Activated T-helper 2 cell treated with anti-CD3 and anti-CD28 coated beads, Interferon-gamma antibody, Interleukin-2, Interleukin-4, amounts not matched to agents 10 μg/mL and 5 μg/mL and 100 μg/mL, durations not matched to agents 14 hours and 24 hours and 36 hours (primary cell): ENCODE measurements around the gene CIDEB. TPM values are rescaled to one million over a fixed set of nuclear protein-coding genes. Genes with fewer than 3 reads are reported as not detected.
"Not testable (repeated sequence)": the region's sequence is repeated elsewhere in the genome, so short reads cannot be mapped to it uniquely, and the experiment has no call there.

ENCODE experiments used
- DNase-seq: peaks from one replicate; pipeline ENCODE4 v3.0.0; 2021; ENCODE audit warnings: low spot score
- H3K27ac Mint-ChIP-seq: one replicate; pipeline ENCODE4 v1.8.0; 2021; ENCODE audit warnings: mixed read lengths
- H3K27me3 Mint-ChIP-seq: one replicate; pipeline ENCODE4 v1.8.0; 2021; ENCODE audit warnings: low read depth, mixed read lengths
- H3K36me3 Mint-ChIP-seq: one replicate; pipeline ENCODE4 v1.8.0; 2021; ENCODE audit warnings: low read depth, mixed read lengths
- H3K4me1 Mint-ChIP-seq: one replicate; pipeline ENCODE4 v1.8.0; 2021; ENCODE audit warnings: low read depth, mixed read lengths
- H3K4me3 Mint-ChIP-seq: one replicate; pipeline ENCODE4 v1.8.0; 2021; ENCODE audit warnings: low read depth, mild to moderate bottlenecking, moderate library complexity, mixed read lengths
- H3K9me3 Mint-ChIP-seq: one replicate; pipeline ENCODE4 v1.8.0; 2021; ENCODE audit warnings: mixed read lengths
- intact Hi-C: fragments of 100-400 bp; cut with micrococcal nuclease; formaldehyde crosslinking; loops from one replicate; pipeline ENCODE4 v1.15.1; 2023
- total RNA-seq: library from RNA; stranded (reverse); gene quantifications from 2 replicates; pipeline ENCODE4 v1.2.3, GENCODE V29; 2022

Gene CIDEB
- 19.6 and 24.7 TPM in 2 replicates for total RNA-seq

- Mint-ChIP-seq H3K9me3 (no peaks in the 10 kb centered on the region), H3K36me3 (peaks cover 71% of the 10 kb centered on the region), H3K4me3 (no peak within 1 kb of the TSS), H3K4me1 (peaks cover 33% of the 10 kb centered on the region), H3K27me3 (no peaks in the 10 kb centered on the region), H3K27ac (peak within 1 kb of the TSS; percentile 57)
- peak; percentile 39 for DNase-seq
- intact Hi-C loops = no loop called here
Measured at GRCh38 chr14:24307575-24308341, at the start of gene CIDEB. Gene CIDEB (minus strand): TSS chr14:24307977. CDS start chr14:24307858, 119 bp downstream.

- no peak overlapping the region for H3K27ac Mint-ChIP-seq
- H3K27me3 Mint-ChIP-seq = peaks cover 33% of the 10 kb centered on the region
- DNase-seq = no peak
- no peak overlapping the region for H3K4me3 Mint-ChIP-seq
- peaks cover 2% of the 10 kb centered on the region for H3K4me1 Mint-ChIP-seq
- H3K9me3 Mint-ChIP-seq = no peaks in the 10 kb centered on the region
- intact Hi-C loops = no loop called here
- H3K36me3 Mint-ChIP-seq = no peaks in the 10 kb centered on the region
Measured at GRCh38 chr14:24356208-24356607, 48.4 kb upstream of the CIDEB start.

- Mint-ChIP-seq H3K27ac (no peak overlapping the region), H3K27me3 (peaks cover 36% of the 10 kb centered on the region), H3K4me3 (no peak overlapping the region), H3K4me1 (peaks cover 2% of the 10 kb centered on the region), H3K36me3 (no peaks in the 10 kb centered on the region), H3K9me3 (no peaks in the 10 kb centered on the region)
- intact Hi-C loops = no loop called here
- no peak for DNase-seq
Measured at GRCh38 chr14:24355009-24355408, 47.2 kb upstream of the CIDEB start.

GRCh38 chr14:24354482-24354825, 46.7 kb upstream of the CIDEB start:
- H3K27ac Mint-ChIP-seq, intact Hi-C loops, H3K9me3 Mint-ChIP-seq, H3K36me3 Mint-ChIP-seq, H3K4me3 Mint-ChIP-seq, DNase-seq, H3K4me1 Mint-ChIP-seq: not testable (repeated sequence)
- peaks cover 38% of the 10 kb centered on the region for H3K27me3 Mint-ChIP-seq

GRCh38 chr14:24353559-24354481, 46.0 kb upstream of the CIDEB start:
- H3K36me3 Mint-ChIP-seq = no peaks in the 10 kb centered on the region
- no peak overlapping the region for H3K4me3 Mint-ChIP-seq
- no peaks in the 10 kb centered on the region for H3K9me3 Mint-ChIP-seq
- intact Hi-C loops = no loop called here
- no peak overlapping the region for H3K27ac Mint-ChIP-seq
- peaks cover 2% of the 10 kb centered on the region for H3K4me1 Mint-ChIP-seq
- DNase-seq = no peak
- H3K27me3 Mint-ChIP-seq = peaks cover 44% of the 10 kb centered on the region

GRCh38 chr14:24351517-24351916, 43.7 kb upstream of the CIDEB start:
- intact Hi-C loops = no loop called here
- Mint-ChIP-seq H3K27ac (no peak overlapping the region), H3K4me1 (peaks cover 2% of the 10 kb centered on the region), H3K27me3 (peaks cover 53% of the 10 kb centered on the region), H3K4me3 (no peak overlapping the region), H3K36me3 (no peaks in the 10 kb centered on the region), H3K9me3 (no peaks in the 10 kb centered on the region)
- DNase-seq = no peak

- peaks cover 55% of the 10 kb centered on the region for H3K27me3 Mint-ChIP-seq
- no peak for DNase-seq
- no peaks in the 10 kb centered on the region for H3K36me3 Mint-ChIP-seq
- intact Hi-C loops = no loop called here
- no peak overlapping the region for H3K4me3 Mint-ChIP-seq
- H3K4me1 Mint-ChIP-seq = peaks cover 2% of the 10 kb centered on the region
- H3K27ac Mint-ChIP-seq = no peak overlapping the region
- no peaks in the 10 kb centered on the region for H3K9me3 Mint-ChIP-seq
Measured at GRCh38 chr14:24349742-24350141, 42.0 kb upstream of the CIDEB start.

- Mint-ChIP-seq H3K9me3 (no peaks in the 10 kb centered on the region), H3K27me3 (peaks cover 56% of the 10 kb centered on the region)
- intact Hi-C loops = no loop called here
Measured at GRCh38 chr14:24348186-24348585, 40.4 kb upstream of the CIDEB start.

GRCh38 chr14:24347134-24347533, 39.4 kb upstream of the CIDEB start:
- Mint-ChIP-seq H3K36me3 (no peaks in the 10 kb centered on the region), H3K9me3 (no peaks in the 10 kb centered on the region), H3K4me1 (no peaks in the 10 kb centered on the region), H3K27ac (no peak overlapping the region), H3K4me3 (no peak overlapping the region), H3K27me3 (peaks cover 55% of the 10 kb centered on the region)
- no peak for DNase-seq
- intact Hi-C loops = no loop called here

More at GRCh38 chr14:24348186-24348585, 40.4 kb upstream of the CIDEB start:
- H3K4me3 Mint-ChIP-seq = no peak overlapping the region
- no peak overlapping the region for H3K27ac Mint-ChIP-seq
- H3K4me1 Mint-ChIP-seq = no peaks in the 10 kb centered on the region
- no peak for DNase-seq
- H3K36me3 Mint-ChIP-seq = no peaks in the 10 kb centered on the region

GRCh38 chr14:24343795-24344660, 36.3 kb upstream of the CIDEB start:
- intact Hi-C loops = no loop called here
- Mint-ChIP-seq H3K4me3 (no peak overlapping the region), H3K27me3 (peaks cover 32% of the 10 kb centered on the region), H3K36me3 (no peaks in the 10 kb centered on the region), H3K27ac (no peak overlapping the region), H3K4me1 (peaks cover 6% of the 10 kb centered on the region), H3K9me3 (no peaks in the 10 kb centered on the region)
- DNase-seq = no peak

GRCh38 chr14:24342889-24343288, 35.1 kb upstream of the CIDEB start:
- intact Hi-C loops = no loop called here
- Mint-ChIP-seq H3K4me3 (no peak overlapping the region), H3K27ac (no peak overlapping the region), H3K4me1 (peaks cover 13% of the 10 kb centered on the region), H3K27me3 (peaks cover 27% of the 10 kb centered on the region), H3K36me3 (no peaks in the 10 kb centered on the region), H3K9me3 (no peaks in the 10 kb centered on the region)
- DNase-seq = no peak

- H3K4me1 Mint-ChIP-seq = peaks cover 13% of the 10 kb centered on the region
- intact Hi-C loops = no loop called here
- no peak overlapping the region for H3K4me3 Mint-ChIP-seq
- H3K36me3 Mint-ChIP-seq = peaks cover 18% of the 10 kb centered on the region
- peaks cover 19% of the 10 kb centered on the region for H3K27me3 Mint-ChIP-seq
- H3K27ac Mint-ChIP-seq = no peak overlapping the region
- H3K9me3 Mint-ChIP-seq = no peaks in the 10 kb centered on the region
- DNase-seq = no peak
Measured at GRCh38 chr14:24340606-24341005, 32.8 kb upstream of the CIDEB start.
